GM06990 (cell line): ENCODE data around the gene C1orf116.

Experiments
- DNase-seq: peaks from one replicate; pipeline ENCODE4 v3.0.0-alpha.2; 2011; ENCODE audit not compliant: insufficient read length; ENCODE audit errors: extremely low read depth
- H3K27me3 ChIP-seq: replicated peaks from 2 replicates; pipeline ENCODE4 v1.6.0; 2011; ENCODE audit warnings: low read length; ENCODE audit not compliant: control insufficient read depth, insufficient read depth
- H3K36me3 ChIP-seq: 2 replicates; pipeline ENCODE4 v1.5.1; 2011; ENCODE audit warnings: low read length; ENCODE audit not compliant: control insufficient read depth, insufficient read depth
- H3K4me3 ChIP-seq: replicated peaks from 2 replicates; pipeline ENCODE4 v1.5.1; 2011; ENCODE audit warnings: low read depth, mild to moderate bottlenecking, control low read depth, low read length
- CTCF ChIP-seq: IDR thresholded peaks from 2 replicates; pipeline ENCODE4 v1.5.1; 2011; ENCODE audit warnings: low read length, control low read depth, mild to moderate bottlenecking, inconsistent platforms; ENCODE audit not compliant: insufficient read depth, poor library complexity, severe bottlenecking

C1orf116 gene

GRCh38 chr1:207036865-207037264 is 4.3 kb upstream of the C1orf116 start:
- Histone ChIP-seq H3K36me3 (no peaks in the 10 kb centered on the region), H3K4me3 (no peak overlapping the region), H3K27me3 (no peaks in the 10 kb centered on the region; the same call in 1 of the 2 replicates)
- DNase-seq = no peak
- no peak for TF ChIP-seq CTCF

- TF ChIP-seq CTCF = no peak
- Histone ChIP-seq H3K27me3 (no peaks in the 10 kb centered on the region; the same call in 1 of the 2 replicates), H3K36me3 (no peaks in the 10 kb centered on the region), H3K4me3 (no peak overlapping the region)
- DNase-seq = no peak
These were observed 3.5 kb upstream of the C1orf116 start for GRCh38 chr1:207035877-207036551.

- H3K4me3 ChIP-seq = no peak overlapping the region
- H3K36me3 ChIP-seq = no peaks in the 10 kb centered on the region
- DNase-seq = no peak
- TF ChIP-seq CTCF = no peak
- no peaks in the 10 kb centered on the region; the same call in 1 of the 2 replicates for H3K27me3 ChIP-seq
These were observed 2.4 kb upstream of the C1orf116 start for GRCh38 chr1:207034998-207035397.

GRCh38 chr1:207034208-207034607 is 1.7 kb upstream of the C1orf116 start:
- H3K4me3 ChIP-seq = no peak overlapping the region
- DNase-seq = no peak
- TF ChIP-seq CTCF = no peak
- no peaks in the 10 kb centered on the region; the same call in 1 of the 2 replicates for H3K27me3 ChIP-seq
- H3K36me3 ChIP-seq = no peaks in the 10 kb centered on the region

- Histone ChIP-seq H3K27me3 (no peaks in the 10 kb centered on the region; the same call in 1 of the 2 replicates), H3K36me3 (no peaks in the 10 kb centered on the region), H3K4me3 (no peak overlapping the region)
- no peak for DNase-seq
- TF ChIP-seq CTCF = no peak
These were observed 746 bp upstream of the C1orf116 start for GRCh38 chr1:207033302-207033701.
